PC-9 (cell line): Measurements from ENCODE around the gene POC5. TPM values are rescaled to one million over a fixed set of nuclear protein-coding genes. Genes with fewer than 3 reads are reported as not detected.

Experiments
- BruUV-seq: library from RNA; stranded (reverse); fragments of 400-500 nt; replicated peaks from 2 replicates; lab custom pipeline; 2021; lab: Mats Ljungman, UMichigan
- CTCF ChIA-PET: fragments of 300-600 bp; sonication (Branson Sonifier 250); formaldehyde crosslinking; loops from one replicate; lab custom pipeline; 2022; ENCODE audit warnings: antibody characterized with exemption; lab: Charles Lee
- POLR2A ChIA-PET: fragments of 300-600 bp; sonication (Branson Sonifier 250); formaldehyde crosslinking; loops from one replicate; lab custom pipeline; 2022; ENCODE audit warnings: antibody characterized with exemption; ENCODE audit not compliant: unreplicated experiment; lab: Charles Lee
- DNase-seq, 2 experiments: peaks; one replicate each; pipeline versions ENCODE4 v3.0.0 to v3.0.0-alpha.2; 2015 to 2022; ENCODE audit warnings: mixed read lengths in 1 of 2
- H2AFZ ChIP-seq: fragments of 200-600 bp; sonication (generic); 2 replicates; pipeline ENCODE4 v1.8.1; 2017; ENCODE audit warnings: antibody characterized with exemption
- H3F3A ChIP-seq: fragments of 200-600 bp; sonication (generic); 2 replicates; pipeline ENCODE4 v1.8.1; 2017; ENCODE audit warnings: antibody characterized with exemption, mild to moderate bottlenecking, low read depth; ENCODE audit not compliant: insufficient read depth
- H3K27ac ChIP-seq: fragments of 200-600 bp; sonication (generic); 2 replicates; pipeline ENCODE4 v1.6.1; 2016; ENCODE audit warnings: mixed run types
- H3K27me3 ChIP-seq: fragments of 200-600 bp; sonication (generic); 2 replicates; pipeline ENCODE4 v1.6.1; 2016; ENCODE audit warnings: low read depth, mixed run types; ENCODE audit not compliant: insufficient read depth
- H3K36me3 ChIP-seq: fragments of 200-600 bp; sonication (generic); 2 replicates; pipeline ENCODE4 v1.6.1; 2016; ENCODE audit warnings: low read depth, mixed run types
- H3K4me1 ChIP-seq: fragments of 200-600 bp; sonication (generic); replicated peaks from 2 replicates; pipeline ENCODE4 v1.6.1; 2016; ENCODE audit warnings: mixed run types; ENCODE audit not compliant: insufficient read depth
- H3K4me2 ChIP-seq: fragments of 200-600 bp; sonication (generic); 2 replicates; pipeline ENCODE4 v1.6.1; 2017; ENCODE audit warnings: mixed run types
- H3K4me3 ChIP-seq: fragments of 200-600 bp; sonication (generic); 2 replicates; pipeline ENCODE4 v1.6.1; 2016; ENCODE audit warnings: mixed run types
- H3K79me2 ChIP-seq: fragments of 200-600 bp; sonication (generic); 2 replicates; pipeline ENCODE4 v1.6.1; 2017; ENCODE audit warnings: low read depth, mixed run types
- H3K9me2 ChIP-seq: fragments of 200-600 bp; sonication (generic); 2 replicates; pipeline ENCODE4 v1.8.1; 2017; ENCODE audit warnings: mild to moderate bottlenecking; ENCODE audit not compliant: insufficient read depth
- H3K9me3 ChIP-seq: fragments of 200-600 bp; sonication (generic); 2 replicates; pipeline ENCODE4 v1.8.1; 2016; ENCODE audit warnings: low read depth; ENCODE audit not compliant: insufficient read depth
- H4K20me1 ChIP-seq: fragments of 200-600 bp; sonication (generic); 2 replicates; pipeline ENCODE4 v1.8.1; 2017; ENCODE audit not compliant: insufficient read depth
- CTCF ChIP-seq: fragments of 200-600 bp; sonication (generic); conservative IDR thresholded peaks from 2 replicates; pipeline ENCODE4 v1.6.1; 2017; ENCODE audit warnings: mixed run types, antibody characterized with exemption, mild to moderate bottlenecking, moderate library complexity
- EZH2 ChIP-seq: fragments of 200-600 bp; sonication (generic); IDR thresholded peaks from 2 replicates; pipeline ENCODE4 v1.8.0; 2017; ENCODE audit warnings: antibody characterized with exemption, low read depth
- intact Hi-C: fragments of 100-400 bp; cut with micrococcal nuclease; formaldehyde crosslinking; loops from one replicate; pipeline ENCODE4 v1.10.0; 2022; ENCODE audit not compliant: unreplicated experiment
- total RNA-seq: library from RNA; stranded (reverse); gene quantifications from 2 replicates; pipeline ENCODE4 v1.2.3, GENCODE V29; 2021

Gene POC5
- total RNA-seq, 1 experiment from 2014 or later = 13.1 TPM

- BruUV-seq = no TSS peak
These were observed 52.3 kb downstream of the POC5 start for GRCh38 chr5:75664979-75665378.

GRCh38 chr5:75663579-75664284 is 53.5 kb downstream of the POC5 start:
- DNase-seq = no peak
- no peaks in the 10 kb centered on the region for H3K27me3 ChIP-seq
- H3K27ac ChIP-seq = no peak overlapping the region
- no peaks in the 10 kb centered on the region for H3K79me2 ChIP-seq
- no peaks in the 10 kb centered on the region for H3K9me2 ChIP-seq
- POLR2A ChIA-PET = interaction anchor here (0.8 kb wide), 1 partner anchor 84 kb away, joined by 4 read pairs; no protein-coding TSS in a partner anchor
- no peak overlapping the region for H3K4me3 ChIP-seq
- no peak overlapping the region for H2AFZ ChIP-seq
- H3F3A ChIP-seq = peaks cover 2% of the 10 kb centered on the region; the same call in 1 of the 2 replicates
- H3K4me2 ChIP-seq = no peak overlapping the region
- no peaks in the 10 kb centered on the region for H3K36me3 ChIP-seq
- H3K4me1 ChIP-seq = peaks cover 4% of the 10 kb centered on the region
- TF ChIP-seq EZH2 (no peak), CTCF (no peak)
- no peaks in the 10 kb centered on the region for H4K20me1 ChIP-seq
- CTCF ChIA-PET = interaction anchor here (0.6 kb wide), 1 partner anchor 436 kb away, joined by 3 read pairs; no protein-coding TSS in a partner anchor
- H3K9me3 ChIP-seq = no peaks in the 10 kb centered on the region
- BruUV-seq = no TSS peak
- intact Hi-C loops = no loop called here

More at GRCh38 chr5:75664979-75665378, 52.3 kb downstream of the POC5 start:
- H3K9me3 ChIP-seq = no peaks in the 10 kb centered on the region
- DNase-seq = no peak
- no peaks in the 10 kb centered on the region for H4K20me1 ChIP-seq
- H3K36me3 ChIP-seq = no peaks in the 10 kb centered on the region
- H3K27me3 ChIP-seq = no peaks in the 10 kb centered on the region
- no peak overlapping the region for H3K4me3 ChIP-seq
- ChIA-PET CTCF (no interaction called here), POLR2A (no interaction called here)
- H3K9me2 ChIP-seq = no peaks in the 10 kb centered on the region
- H3K79me2 ChIP-seq = no peaks in the 10 kb centered on the region
- no peak for TF ChIP-seq EZH2
- TF ChIP-seq CTCF = no peak
- H3K4me2 ChIP-seq = no peak overlapping the region
- intact Hi-C loops = no loop called here
- H3K27ac ChIP-seq = no peak overlapping the region
- H3F3A ChIP-seq = peaks cover 12% of the 10 kb centered on the region; the same call in 1 of the 2 replicates
- peaks cover 17% of the 10 kb centered on the region for H3K4me1 ChIP-seq
- no peak overlapping the region for H2AFZ ChIP-seq

GRCh38 chr5:75662061-75662460 is 55.2 kb downstream of the POC5 start:
- intact Hi-C loops = no loop called here
- no peaks in the 10 kb centered on the region for H3K27me3 ChIP-seq
- H2AFZ ChIP-seq = no peak overlapping the region
- ChIA-PET CTCF (no interaction called here), POLR2A (no interaction called here)
- BruUV-seq = no TSS peak
- H3K4me3 ChIP-seq = no peak overlapping the region
- H3K4me1 ChIP-seq = no peaks in the 10 kb centered on the region
- no peaks in the 10 kb centered on the region for H3F3A ChIP-seq
- no peaks in the 10 kb centered on the region for H3K9me2 ChIP-seq
- no peaks in the 10 kb centered on the region for H4K20me1 ChIP-seq
- H3K27ac ChIP-seq = no peak overlapping the region
- TF ChIP-seq CTCF (no peak), EZH2 (no peak)
- no peaks in the 10 kb centered on the region for H3K36me3 ChIP-seq
- no peaks in the 10 kb centered on the region for H3K9me3 ChIP-seq
- no peak overlapping the region for H3K4me2 ChIP-seq
- no peak for DNase-seq
- H3K79me2 ChIP-seq = no peaks in the 10 kb centered on the region
